ENCODE measurements around the gene IKZF4. TPM values are rescaled to one million over a fixed set of nuclear protein-coding genes. Genes with fewer than 3 reads are reported as not detected.
"Not testable (repeated sequence)": the region's sequence is repeated elsewhere in the genome, so short reads cannot be mapped to it uniquely, and the experiment has no call there.

Gene IKZF4
- total RNA-seq (2014; rRNA removed; shearing (Covaris generic)) = 0.12 and 0.40 TPM in 2 replicates

DNA sequence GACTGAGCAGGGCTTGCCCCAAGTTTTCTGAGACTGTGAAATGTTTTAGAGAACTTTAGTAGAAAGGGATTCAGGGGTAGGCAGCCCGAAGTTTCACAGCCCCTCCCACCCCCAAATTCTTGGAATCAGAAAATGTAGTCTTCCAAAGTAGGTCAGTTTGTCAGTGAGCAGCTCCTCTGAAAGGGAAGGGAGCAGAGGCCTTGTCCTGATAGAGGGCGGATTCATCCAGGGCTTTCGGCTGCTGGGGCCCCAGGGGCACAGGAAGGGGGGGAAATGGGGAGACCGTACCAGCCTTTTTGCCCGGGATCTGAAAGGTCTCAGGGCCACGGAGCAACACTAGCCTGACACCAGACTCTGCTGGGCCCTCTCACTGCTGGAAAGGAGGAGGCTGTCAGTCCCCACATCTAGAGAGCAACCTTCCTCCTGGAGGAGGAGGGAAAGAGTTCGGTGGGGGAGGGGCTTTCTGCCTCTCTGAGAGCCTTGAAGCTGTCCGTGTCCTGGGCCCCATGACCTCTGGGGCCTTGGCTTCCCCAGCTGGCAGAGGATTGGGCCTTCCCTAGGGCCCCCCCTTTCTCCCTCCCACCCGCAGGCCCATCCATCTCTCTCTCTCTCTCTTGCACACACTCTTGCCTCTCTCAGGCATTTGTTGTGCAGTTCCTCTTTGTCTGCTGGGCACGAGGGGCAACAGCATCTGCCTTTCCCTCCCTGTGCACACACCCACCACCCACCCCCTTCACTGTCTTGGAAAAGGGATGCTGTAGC is at the start of gene IKZF4:
Gene IKZF4, plus strand, starts transcription at position 621 of the 762 bp plus-strand sequence. CDS start 451 bp downstream, outside the sequence.
- no peak for DNase-seq (ENCODE audit: low read depth)

DNA sequence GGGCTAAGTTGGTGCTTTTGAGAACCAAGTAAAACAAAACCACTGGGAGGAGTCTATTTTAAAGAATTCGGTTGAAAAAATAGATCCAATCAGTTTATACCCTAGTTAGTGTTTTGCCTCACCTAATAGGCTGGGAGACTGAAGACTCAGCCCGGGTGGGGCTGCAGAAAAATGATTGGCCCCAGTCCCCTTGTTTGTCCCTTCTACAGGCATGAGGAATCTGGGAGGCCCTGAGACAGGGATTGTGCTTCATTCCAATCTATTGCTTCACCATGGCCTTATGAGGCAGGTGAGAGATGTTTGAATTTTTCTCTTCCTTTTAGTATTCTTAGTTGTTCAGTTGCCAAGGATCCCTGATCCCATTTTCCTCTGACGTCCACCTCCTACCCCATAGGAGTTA is 48.8 kb upstream of the IKZF4 start:
- peak; percentile 41 for DNase-seq (ENCODE audit: low read depth)

DNA sequence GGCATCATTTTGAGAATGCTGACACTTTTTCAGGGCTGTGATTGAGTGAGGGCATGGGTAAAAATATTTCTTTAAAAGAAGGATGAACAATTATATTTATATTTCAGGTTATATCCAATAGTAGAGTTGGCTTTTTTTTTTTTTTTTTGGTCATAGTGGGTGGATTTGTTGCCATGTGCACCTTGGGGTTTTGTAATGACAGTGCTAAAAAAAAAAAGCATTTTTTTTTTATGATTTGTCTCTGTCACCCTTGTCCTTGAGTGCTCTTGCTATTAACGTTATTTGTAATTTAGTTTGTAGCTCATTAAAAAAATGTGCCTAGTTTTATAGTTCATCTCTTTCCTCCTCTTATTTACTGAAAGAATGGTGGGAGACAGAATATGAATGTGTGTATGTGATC is 48.4 kb upstream of the IKZF4 start:
- no peak for DNase-seq (ENCODE audit: low read depth)

DNA sequence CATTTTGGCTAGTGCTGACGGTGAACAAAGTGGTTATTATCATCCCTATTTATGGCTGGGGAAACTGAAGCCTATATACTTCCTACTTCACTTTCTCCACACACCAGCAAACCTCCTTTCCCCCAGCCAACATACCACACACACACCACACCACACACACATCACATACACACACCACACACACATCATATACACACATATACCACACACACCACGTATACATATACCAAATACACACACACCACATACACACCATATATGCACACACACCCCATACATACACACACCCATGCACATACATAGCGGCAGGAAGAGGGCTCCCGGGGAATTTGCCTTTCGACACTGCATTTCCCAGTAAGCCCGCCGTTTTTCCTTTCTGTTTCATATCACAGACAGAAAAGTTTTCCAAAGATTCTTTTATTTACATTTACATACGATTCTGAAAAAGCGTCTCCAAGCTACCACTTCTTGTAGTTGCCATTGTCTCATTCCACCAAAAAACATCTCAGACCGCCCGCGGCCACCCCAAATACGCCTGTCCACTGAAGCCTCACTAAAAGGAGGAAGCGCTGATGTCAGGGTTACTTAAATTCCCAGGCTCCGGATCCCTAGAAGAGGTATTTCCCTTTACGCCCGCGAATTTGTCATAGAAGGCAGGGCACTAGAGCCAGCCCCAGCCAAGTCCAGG is 47.8 kb upstream of the IKZF4 start:
- no peak for DNase-seq (ENCODE audit: low read depth)

DNA sequence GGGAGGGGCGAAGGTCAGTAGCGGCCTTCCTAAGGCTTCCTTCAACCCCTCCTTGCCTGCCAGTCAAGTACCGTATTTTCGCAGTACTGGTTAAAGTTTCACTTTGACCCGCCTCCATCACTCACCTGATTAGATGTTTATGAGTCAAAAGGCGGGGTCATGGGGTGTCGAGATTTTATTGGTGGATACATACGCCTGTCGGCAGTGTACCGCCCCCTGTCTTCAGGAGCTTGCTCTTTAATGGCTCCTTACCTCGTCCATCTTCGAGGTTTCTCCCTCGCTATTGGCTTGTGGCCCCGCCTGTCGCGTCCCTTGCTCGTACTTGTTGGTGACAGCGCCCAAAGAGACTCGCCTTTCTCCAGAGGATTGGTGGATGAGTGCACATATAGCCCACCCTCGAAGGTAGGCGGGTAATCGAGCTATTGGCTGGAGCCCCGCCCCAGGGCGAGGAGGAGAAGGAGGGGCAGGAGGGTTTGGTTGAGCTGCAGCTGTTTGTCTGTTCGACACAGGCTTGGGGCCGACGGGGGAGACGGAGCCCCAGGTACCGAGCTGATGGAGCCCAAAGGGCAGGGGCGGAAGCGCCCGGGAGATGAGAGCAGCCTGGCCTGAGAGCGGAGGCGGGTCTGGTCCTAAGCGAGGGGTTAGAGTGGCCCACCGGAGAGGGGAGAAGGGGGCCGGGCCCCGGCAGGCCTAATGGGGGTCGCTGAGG is 47.1 kb upstream of the IKZF4 start, which contains the start of gene RAB5B:
Gene RAB5B, plus strand, starts transcription at position 480 of the 709 bp plus-strand sequence. CDS start 12,883 bp downstream, outside the sequence.
- peak; percentile 100 for DNase-seq (ENCODE audit: low read depth)

DNA sequence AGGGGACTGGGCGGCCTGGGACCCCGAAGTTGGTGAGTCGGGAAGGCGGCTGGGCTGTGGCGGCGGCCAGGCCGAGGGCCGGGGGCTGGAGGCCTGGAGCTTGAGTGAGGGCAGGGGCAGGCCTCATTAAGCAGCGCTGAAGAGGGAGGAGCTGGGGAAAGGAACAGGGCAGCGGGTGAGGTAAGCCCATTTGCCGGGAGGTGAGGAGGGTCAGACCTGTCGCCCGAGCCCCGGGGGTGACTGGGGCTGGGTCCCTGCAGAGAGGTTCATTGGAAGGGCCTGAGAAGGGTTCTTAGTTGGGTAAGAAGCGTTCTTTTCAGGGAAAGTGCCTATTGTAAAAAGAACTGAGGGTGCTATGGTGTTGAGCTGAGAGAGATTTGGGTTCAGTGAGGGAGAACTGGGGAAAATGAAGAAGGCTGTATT is 46.5 kb upstream of the IKZF4 start:
- DNase-seq (ENCODE audit: low read depth) = peak; percentile 61

DNA sequence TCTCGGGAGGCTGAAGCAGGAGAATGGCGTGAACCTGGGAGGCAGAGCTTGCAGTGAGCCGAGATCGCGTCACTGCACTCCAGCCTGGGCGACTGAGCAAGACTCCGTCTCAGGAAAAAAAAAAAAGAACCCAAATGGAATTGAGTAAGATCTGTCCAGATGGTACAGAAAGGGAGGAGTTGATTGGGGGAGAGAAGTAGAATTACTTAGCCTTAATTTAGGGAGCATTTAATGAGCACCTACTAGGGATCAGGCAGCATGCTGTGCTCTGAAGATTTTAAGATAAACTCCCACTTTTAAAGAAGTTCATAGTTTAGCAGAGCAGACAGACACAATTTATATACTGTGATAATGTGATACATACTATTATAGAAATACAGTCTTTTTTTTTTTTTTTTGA is 42.5 kb upstream of the IKZF4 start:
- DNase-seq (ENCODE audit: low read depth) = no peak

DNA sequence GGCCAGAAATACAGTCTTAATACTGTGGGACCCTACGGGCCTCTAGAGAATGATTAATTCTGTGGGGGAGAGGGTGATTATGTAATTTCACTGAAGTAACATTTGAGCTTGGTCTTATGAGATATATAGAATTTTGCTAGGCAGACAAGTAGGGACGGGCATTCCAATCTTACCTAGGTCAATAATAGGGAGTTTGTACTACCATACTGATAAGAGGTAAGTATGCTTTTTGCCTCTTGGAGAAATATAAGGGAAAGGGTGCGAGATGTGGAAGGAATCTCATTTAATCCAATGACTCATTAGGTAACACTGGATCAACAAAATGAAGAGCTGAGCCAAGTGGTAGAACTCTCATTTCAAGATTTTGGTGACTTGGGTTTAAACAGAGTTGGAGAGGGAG is 41.8 kb upstream of the IKZF4 start:
- DNase-seq (ENCODE audit: low read depth) = no peak

DNA sequence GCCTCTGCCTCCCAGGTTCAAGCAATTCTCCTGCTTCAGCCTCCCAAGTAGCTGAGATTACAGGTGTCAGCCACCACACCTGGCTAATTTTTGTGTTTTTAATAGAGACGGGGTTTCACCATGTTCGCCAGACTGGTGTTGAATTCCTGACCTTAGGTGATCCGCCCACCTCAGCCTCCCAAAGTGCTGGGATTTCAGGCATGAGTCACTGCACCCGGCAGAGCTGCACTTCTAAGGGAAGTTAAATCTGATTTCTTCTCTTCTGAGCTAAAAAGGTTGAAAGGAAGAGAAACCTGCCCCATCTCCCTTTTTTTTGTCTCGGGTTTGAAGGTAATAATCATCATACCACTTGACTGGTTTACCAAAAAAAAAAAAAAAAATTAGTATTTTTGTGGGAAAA is 39.0 kb upstream of the IKZF4 start:
- peak; percentile 41 for DNase-seq (ENCODE audit: low read depth)

DNA sequence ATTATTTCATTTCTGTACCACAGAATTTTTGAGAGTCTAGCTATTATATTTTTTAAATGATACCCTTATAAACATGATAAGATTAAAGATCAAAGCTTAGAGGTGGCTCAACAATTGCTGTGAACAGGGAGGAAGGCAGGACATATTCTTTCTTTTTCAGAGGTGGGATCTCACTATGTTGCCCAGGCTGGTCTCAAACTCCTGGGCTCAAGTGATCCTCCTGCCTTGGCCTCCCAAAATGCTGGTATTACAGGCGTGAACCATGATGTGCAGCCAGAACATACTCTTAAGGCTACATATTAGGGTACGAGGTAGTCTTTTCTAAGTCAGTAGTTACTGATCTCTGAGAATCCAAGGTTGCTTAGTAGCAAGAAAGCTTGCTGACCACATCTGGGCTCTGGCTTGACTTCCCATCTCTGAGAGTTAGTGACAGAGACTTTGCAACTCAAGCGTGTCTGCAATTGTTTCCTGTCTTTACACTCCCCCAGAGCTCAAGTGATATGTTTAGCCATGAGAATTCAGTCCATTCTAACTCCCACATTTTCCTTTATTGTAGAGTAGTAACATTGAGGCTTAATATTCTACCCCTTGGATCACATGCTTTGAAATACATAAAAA is 38.4 kb upstream of the IKZF4 start:
- DNase-seq (ENCODE audit: low read depth) = no peak

DNA sequence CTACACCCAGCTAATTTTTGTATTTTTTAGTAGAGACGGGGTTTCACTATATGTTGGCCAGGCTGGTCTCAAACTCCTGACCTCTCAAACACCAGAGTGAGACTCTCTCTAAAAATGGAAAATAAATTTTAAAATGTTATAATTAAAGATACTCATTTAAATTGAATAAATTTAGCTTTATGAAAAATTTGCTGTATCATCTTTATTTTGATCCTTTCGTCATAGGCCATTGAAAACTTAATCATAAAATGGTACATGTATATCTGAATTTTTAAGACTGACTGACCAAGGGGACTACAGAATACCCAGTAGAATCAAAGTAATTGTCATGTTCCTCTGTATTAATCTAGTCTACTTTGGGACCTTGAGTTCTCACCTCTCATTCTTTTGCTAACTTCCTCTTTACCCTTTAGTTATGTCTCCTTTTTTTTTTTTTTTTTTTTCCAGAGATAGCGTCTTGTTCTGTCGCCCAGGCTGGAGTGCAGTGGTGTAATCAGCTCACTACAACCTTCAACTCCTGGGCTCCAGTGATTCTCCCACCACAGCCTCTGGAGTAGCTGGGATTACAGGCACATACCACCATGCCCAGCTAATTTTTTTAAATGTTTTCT is 37.5 kb upstream of the IKZF4 start:
- no peak for DNase-seq (ENCODE audit: low read depth)

DNA sequence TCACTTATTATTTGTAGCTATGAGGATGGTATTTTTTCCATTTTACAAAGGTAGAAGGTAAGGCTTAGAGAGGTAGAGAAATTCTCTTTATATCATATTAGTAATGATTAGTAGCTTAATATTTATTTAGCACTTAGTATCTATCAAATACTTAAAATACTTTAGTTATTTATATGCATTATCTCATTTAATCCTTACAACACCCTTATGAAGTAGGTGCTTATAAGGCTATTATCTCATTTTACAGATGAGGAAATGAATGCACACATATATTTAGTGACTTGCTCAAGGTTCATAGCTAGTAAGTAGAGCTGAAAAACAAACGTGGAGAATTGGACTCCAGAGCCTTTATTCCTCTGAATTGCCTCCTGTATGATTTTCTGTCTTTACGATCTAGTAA is 36.0 kb upstream of the IKZF4 start:
- no peak for DNase-seq (ENCODE audit: low read depth)

DNA sequence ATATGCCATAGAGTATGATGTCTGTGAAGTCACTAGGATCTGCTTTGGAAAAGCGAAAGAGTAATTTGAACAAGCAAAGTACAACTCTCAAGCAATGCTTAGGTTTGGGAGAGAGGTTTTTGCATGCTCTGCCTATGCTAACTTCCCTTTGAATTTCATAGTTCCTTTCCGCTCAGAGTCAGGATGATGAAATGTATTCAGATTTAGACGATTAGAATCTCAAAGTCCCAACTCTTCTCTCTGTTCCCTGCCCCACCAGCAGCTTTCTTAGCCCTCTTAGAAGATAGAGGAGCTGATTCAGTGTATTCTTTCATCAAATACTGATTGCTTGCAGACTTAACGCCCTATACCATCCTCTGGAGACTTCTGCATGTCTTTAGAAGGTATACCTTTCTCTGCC is 35.5 kb upstream of the IKZF4 start:
- DNase-seq (ENCODE audit: low read depth) = no peak

DNA sequence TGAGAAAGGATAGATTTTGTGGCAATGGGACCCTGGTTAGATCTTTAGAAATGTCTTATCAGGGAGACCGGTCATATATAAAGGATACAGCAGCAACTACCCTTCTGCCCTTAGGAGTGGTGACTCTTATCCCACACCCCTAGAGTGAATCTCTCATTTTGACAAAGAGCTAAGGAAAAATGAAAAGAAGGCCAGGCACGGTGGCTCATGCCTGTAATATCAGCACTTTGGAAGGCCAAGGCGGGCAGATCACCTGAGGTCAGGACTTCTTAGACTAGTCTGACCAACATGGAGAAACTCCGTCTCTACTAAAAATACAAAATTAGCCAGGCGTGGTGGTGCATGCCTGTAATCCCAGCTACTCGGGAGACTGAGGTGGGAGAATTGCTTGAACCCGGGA is 34.9 kb upstream of the IKZF4 start:
- not testable (repeated sequence) for DNase-seq (ENCODE audit: low read depth)

DNA sequence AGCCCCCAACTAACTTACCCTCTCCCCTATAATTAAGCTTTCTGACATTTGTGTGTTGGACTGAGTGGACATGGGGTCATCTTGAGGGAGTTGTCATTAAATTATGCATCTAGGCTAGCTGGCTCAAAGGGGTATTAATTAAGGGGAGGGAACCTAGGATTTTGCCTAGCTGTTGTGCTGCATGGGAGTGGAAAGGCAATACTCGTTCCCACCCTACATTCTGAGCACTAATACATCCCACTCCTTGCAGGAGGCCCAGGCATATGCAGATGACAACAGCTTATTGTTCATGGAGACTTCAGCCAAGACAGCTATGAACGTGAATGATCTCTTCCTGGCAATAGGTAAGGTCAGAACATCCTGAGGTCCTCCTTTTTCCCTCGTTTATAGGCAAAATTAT is 29.7 kb upstream of the IKZF4 start:
- no peak for DNase-seq (ENCODE audit: low read depth)

DNA sequence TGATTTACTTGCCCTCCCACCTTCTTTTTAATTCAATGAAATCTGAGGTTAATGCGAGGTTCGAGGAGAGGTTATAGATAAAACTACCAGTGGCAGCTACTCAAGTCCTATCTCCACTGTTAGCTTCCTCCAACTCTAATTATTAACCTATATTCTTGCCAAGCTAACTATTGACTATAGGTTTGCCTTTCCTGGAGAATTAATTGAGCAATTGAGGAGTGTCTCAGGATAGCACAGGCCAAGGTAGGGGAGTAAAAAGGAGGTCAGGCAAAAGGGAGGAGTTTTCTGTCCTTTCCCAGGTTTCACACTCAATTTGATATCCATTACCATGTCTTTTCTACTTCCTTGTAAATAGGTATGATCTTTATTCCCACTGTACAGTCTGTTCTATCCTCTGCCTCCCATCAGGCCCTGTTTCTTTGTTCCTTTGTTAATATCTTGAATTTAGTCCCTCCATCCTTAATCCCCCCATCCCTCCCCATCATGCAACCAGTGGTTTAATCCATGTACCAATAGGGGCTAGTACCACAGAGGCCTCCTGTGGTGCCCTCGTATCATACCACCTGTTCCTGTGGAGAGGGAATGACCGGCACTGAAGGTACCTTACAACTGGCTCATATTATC is 27.5 kb upstream of the IKZF4 start:
- DNase-seq (ENCODE audit: low read depth) = no peak

DNA sequence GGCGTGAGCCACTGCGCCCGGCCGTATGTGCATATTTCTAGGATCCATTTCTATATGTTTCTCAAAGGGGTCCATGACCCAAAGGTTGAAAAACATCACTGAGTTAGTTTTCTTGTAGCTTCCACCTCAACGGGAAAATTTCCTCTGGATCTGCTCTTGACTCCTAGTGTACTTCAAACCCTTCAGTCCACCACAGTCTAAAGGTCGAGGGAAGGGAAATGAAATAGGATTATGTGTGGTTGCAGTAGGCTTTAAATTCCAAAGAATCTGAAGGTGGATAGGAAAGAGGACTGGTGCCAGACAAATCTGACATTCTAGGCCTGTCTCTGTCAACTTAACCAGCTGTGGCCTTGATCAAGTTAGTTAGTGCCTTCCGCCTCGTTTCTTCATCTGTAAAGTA is 25.5 kb upstream of the IKZF4 start:
- no peak for DNase-seq (ENCODE audit: low read depth)

DNA sequence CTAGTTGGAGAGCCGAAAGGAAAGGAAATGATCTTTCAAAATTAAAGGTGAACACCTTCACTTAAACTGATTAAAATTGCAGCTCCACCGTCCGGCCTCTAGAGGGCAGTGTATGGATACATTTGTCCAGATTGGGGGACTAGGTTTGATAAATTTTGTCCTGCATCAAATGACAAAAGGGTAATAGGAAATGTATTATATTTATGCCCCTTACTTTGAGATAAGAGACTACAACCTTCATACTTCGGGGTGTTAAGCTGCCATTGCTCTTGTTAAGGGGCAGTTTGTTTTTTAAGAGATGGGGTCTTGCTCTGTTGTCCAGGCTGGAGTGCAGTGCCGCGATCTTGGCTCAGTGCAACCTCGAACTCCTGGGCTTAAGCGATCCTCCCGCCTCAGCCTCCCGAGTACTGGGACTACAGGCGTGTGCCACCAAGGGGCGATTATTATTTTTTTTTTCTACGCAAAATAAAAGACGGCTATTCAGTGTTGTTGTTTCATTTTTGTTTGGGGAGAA is 24.6 kb upstream of the IKZF4 start:
- DNase-seq (ENCODE audit: low read depth) = peak; percentile 61

DNA sequence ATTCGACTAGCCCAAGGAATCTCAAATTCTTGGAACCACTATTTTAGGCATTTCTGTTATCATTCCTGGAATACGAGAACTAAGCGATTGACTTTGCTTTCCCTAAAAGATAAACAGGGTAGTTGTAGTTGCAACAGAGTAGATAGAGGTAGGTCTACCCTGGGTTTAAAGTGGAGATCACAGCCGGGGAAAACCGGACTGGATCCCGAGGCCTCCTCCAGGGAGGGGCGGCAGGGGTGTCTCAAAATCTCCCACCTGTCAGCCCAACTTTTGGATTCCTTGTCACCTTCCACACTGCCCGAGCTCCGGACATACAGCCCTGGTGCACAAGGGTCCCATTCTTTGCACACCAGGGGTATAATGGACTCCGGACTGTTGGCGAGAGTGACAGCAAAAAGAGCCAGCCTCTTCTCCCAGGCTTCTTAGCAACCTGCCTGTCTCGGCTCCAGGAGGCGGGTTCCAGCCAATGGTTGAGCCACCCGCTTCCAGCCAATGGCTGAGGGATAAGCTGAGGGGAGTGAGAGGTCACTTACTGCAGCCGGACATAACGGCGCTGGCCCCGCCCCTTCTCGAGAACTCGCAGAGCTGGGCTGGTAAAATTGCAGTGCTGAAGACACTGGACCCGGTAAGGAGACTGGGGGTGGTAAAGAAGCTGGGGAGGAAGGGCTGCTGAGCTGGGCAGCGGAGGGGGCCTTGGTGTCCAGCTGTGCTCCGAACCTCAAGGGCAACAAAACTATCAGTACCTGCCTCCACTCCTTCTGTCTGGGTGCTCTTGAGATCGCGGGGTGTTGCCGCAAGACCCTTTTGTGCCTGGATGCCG is 23.9 kb upstream of the IKZF4 start, which contains the start of gene SUOX:
Gene SUOX, plus strand, starts transcription at position 562 of the 820 bp plus-strand sequence. CDS start 4,946 bp downstream, outside the sequence.
- DNase-seq (ENCODE audit: low read depth) = peak; percentile 98

DNA sequence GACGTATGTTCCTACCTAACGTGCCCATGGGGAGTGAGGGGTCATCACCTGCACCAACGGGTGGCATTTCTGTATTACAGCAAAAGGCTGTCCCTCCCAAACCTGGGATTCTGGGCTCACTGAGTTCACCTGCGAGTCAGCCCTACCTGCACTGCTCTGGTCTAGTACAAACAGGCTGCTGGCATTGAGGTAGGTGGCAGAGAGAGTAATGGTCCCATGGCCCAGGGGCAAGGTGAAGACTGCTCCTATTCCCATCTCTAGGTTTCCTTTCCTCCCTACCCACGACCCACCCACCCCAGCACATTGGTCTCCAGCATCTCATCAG is 23.3 kb upstream of the IKZF4 start:
- no peak for DNase-seq (ENCODE audit: low read depth)

Data from Daoy (cell line).